ENCODE results near the gene SETD3.

GRCh38 chr14:99514552-99515300, 34.1 kb upstream of the SETD3 start:
- no peak for TF ChIP-seq POLR2AphosphoS5 (IDR thresholded peaks at IDR 0.05; ENCODE audit: low read depth, low read length)
- TF ChIP-seq TAF1 (IDR thresholded peaks at IDR 0.05; ENCODE audit: borderline replicate concordance, insufficient read depth, low read length), result no peak
- TF ChIP-seq SIN3A (IDR thresholded peaks at IDR 0.05; ENCODE audit: borderline replicate concordance, insufficient read depth, low read length), result no peak

Data from PFSK-1 (cell line).